Measurements from ENCODE around the gene RAVER1.

The RAVER1 gene

DNA sequence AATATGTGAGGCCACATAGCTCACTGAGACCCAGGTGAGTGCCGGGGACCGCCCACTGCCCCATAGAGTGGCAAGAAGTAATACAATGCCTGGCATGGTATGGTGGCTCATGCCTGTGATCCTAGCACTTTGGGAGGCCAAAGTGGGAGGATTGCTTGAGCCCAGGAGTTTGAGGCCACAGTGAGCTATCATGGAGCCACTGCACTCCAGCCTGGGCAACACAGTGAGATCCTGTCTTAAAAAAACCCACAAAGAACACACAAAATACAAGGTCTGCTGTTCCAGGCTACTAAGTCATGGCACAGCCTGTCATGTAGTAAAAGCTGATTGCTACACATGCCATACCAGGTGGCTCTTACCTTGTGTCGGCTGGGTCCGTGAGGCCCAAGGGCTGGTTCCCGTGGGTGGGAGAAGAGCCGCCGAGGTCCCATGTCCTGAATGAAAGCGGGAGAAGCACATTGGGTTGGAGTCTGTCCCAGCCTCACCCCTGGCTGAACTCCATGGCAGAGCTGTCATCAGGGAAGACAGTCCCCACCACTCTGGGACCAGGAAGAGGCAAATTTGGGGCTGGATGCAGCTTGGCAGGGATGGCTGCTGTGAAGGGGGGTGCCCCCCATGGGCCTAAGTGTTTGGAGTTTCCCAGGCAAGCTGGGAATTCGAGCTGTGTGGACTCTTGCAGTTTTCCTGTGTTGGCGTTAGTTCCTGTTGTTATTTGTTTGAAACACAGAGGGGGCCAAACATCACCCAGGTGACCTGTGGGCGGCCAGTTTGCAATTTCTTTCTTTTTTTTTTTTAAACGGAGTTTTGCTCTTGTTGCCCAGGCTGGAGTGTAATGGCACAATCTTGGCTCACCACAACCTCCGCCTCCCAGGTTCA is 14.3 kb downstream of the RAVER1 start:
- DNase-seq (ENCODE audit: low read depth in 2 of 2, low spot score in 1 of 2): no peak

DNA sequence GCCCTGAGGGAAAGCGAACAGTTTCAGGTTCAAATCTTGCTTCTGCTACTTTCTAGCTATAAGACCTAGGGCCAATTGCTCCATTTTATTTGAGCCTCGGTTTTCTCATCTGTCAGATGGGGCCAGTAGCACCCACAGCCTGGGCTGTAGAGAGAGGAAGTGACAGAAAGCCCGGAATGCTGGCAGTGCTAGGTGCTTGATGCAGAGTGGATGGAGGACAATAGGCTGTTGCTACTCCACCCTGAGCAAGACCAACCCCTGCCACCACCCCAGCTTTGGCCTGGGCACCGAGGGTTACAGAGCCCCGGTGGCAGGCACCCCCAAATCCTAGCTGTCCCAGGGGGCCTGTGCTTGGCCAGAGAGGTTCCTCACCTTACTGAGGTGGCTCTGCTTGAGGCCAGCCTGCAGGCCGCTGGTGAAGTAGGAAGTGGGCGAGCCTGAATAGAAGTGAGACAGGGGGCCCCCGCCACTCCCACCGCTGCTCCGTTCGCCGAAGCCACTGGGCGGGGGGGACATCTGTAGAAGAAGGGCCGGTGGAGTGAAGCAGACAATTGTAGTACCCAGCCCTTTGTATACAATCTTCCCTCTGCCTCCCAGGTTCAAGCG is 15.4 kb downstream of the RAVER1 start:
- DNase-seq (ENCODE audit: low read depth in 2 of 2, low spot score in 1 of 2): no peak

DNA sequence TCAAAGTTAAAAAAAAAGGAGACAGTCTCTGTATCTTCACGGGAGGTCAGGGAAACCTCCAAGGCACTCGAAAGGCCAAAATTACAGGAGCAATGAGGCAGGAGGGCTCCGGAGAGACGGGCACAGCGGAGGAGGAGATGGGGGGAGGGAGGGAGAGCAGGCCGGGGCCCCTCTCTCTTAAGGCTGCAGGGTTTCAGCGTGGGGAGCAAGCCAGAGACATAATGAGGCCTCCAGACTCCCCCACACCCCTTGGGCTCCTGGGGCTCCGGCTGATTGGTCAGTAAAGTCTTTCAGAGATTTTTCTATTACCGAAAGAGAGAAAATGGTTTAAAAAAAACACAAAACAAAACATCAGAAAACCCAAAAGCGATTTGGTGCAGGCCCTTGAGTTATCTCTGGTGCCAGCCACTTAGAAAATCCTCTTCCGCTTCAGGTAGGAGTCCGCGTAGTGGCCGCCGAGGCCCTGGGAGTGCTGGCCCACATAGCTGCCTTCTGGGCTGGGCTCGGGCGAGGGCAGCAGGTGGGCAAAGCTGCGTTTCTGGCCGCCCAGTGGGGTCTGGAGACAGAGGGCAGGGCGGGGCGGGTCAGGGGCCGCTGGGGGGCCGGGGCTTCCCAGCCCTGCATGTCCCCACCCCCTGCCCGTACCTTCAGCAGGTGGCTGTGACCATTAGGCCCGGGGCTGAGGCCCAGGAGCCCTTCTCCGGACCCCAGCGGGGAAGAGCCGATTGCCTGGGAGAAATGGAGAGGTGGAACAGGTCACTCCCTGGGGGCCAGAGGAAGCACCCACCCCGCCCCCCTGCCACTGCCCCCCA is 16.1 kb downstream of the RAVER1 start:
- no peak for DNase-seq (ENCODE audit: low read depth in 2 of 2, low spot score in 1 of 2)

DNA sequence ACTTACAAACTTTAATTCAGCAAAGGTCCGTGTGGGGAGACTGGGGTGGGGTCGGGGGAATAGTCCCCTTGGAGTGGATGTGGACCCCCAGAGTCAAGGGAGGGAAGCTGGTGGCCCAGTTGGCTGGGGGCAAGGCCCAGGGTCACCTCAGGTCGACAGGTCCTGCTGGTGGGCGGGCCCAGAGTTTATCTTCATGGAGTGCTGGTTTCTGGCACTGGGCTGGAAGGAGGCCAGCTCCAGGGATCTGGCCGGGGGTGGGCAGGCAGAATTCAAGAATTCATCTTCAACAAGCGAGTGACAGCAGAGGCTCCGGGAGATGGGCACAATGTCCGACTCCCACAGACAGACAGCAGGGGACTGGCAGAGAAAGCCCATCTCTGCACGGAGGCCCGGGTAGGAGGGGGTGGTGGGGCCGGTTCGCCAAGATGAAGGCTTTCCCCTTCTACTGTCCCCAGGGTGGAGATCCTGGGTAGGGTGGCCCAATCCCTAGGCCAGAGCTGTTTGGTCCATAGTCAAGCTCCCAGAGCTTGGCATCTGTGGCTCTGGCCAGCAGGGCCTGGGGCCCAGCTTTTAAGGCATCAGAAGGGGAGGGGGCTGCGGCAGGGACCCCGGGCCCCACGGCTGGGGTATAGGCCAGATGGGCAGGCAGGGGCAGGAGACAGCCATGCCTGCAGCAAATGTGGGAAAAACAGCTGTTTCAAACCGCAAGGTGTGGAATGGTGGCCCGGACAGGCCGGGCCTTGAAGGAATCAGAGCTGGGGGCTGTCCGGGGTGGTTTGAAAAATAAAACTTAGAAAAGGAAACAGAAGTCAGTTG is 16.9 kb downstream of the RAVER1 start:
- no peak for DNase-seq (ENCODE audit: low read depth in 2 of 2, low spot score in 1 of 2)

DNA sequence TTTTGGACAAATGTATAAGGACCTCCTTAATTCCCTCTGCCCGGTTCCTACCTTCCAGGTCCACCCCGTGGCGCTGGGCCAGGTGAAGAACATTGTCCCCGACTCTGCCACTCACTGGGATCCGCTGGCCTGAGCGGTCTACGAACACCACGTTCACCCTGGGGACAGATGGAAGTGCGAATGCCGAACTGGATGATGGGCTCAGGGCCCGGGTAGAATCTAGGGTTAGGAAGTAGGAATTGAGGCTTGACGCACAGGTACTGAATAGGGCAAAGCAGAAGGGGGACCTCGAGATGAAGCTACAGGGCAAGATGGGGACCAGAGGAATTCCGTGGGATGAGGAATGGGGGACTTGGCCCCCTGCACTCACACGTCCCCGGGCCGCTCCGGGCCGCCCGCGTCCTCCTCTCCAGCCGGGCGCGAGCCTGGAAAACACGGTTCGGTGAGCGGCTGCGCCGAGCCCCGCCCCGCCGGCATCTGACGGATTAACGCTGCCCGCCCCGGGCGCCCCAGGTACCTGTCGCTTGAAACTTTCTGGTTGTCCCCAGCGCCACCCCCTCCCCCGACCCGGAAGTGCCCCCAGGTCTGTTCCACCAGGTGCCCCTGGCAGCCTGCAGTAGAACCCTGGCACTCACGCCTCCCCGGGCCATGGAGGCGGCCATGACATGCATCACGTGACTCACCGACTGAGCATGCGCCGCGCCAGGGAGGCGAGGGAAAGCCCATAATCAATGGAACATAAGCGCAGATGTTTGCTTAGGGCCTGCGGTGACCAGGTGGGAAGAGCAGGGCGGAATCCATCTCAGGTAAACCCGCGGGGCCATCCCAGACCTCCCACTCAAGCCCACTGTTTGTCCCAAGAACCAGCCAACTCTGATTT is 17.8 kb downstream of the RAVER1 start, which contains the start of gene FDX2:
FDX2 (minus strand) TSS at position 681 of the 880 bp plus-strand sequence; CDS start at position 662, 19 bp downstream.
- DNase-seq (ENCODE audit: low read depth in 2 of 2, low spot score in 1 of 2): peak; percentile 82 to 89

DNA sequence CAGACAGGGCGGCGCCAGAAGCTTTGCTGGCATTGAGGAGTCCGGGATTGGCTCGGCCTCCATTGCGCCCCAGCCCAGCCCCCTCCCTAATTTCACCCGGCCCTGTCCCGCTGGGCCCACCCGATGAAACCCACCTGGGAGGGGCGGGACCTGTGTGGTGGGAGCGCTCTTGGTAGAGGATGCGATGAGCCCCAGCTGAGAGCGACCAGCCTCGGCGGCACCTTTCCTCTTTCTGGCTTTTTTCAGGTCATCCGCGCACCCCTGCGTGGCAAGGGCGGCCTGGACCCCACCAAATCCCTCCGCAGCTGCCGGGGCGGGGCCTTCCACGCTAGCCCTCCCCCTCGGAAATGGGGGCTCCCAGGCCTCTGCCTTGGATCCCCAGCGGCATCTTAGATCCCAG is 23.9 kb downstream of the RAVER1 start, which contains the start of gene ZGLP1:
ZGLP1 (minus strand) TSS at position 393 of the 400 bp plus-strand sequence.
- no peak for DNase-seq (ENCODE audit: low read depth in 2 of 2, low spot score in 1 of 2)

DNA sequence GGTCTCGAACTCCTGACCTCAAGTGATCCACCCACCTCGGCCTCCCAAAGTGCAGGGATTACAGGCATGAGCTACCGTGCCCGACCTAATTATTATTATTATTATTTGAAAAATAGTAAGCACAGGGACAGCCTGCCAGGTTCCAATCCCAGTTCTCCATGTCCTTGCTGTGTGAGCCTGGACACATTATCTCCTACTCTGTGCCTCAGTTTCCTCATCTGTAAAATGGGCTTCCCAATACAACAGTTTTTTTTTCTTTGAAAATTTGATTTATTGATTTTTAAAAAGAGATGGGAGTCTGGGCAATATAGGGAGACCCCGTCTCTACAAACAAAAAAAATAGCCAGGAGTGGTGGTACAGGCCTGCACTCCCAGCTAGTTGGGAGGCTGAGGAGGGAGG is 27.0 kb downstream of the RAVER1 start:
- DNase-seq (ENCODE audit: low read depth in 2 of 2, low spot score in 1 of 2): no peak

DNA sequence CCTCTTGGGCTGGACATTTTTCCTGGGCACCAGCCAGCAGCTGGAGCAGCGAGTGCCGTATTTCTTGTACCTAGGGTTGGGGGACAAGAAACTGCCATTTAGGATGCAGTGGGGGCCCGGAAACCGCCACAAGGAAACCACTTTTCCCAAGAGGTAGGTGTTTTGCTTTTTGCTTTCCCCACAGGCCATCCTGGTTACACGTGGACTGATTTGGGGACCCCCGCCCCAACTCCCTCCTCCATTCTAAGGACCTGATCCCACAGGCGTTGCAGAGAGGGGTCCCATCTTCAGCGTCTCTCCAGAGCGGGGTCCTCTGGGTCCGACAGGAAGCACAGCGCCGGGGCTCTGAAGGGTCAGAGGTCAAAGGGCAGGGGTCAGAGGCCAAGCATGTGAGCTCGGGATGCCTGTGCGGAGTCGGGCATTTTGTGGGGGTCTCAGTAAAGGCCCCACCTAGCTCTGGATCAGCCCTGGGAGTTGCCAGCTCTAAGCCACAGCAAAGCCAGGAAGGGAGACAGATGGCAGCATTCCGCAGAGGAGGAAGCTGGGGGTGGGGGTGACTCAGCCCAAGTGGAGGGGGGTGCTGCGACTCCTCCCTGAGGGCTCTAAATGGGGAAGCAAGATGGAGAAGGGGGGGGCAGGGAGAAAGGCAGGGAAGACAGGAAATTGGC is 28.1 kb downstream of the RAVER1 start:
- no peak for DNase-seq (ENCODE audit: low read depth in 2 of 2, low spot score in 1 of 2)

DNA sequence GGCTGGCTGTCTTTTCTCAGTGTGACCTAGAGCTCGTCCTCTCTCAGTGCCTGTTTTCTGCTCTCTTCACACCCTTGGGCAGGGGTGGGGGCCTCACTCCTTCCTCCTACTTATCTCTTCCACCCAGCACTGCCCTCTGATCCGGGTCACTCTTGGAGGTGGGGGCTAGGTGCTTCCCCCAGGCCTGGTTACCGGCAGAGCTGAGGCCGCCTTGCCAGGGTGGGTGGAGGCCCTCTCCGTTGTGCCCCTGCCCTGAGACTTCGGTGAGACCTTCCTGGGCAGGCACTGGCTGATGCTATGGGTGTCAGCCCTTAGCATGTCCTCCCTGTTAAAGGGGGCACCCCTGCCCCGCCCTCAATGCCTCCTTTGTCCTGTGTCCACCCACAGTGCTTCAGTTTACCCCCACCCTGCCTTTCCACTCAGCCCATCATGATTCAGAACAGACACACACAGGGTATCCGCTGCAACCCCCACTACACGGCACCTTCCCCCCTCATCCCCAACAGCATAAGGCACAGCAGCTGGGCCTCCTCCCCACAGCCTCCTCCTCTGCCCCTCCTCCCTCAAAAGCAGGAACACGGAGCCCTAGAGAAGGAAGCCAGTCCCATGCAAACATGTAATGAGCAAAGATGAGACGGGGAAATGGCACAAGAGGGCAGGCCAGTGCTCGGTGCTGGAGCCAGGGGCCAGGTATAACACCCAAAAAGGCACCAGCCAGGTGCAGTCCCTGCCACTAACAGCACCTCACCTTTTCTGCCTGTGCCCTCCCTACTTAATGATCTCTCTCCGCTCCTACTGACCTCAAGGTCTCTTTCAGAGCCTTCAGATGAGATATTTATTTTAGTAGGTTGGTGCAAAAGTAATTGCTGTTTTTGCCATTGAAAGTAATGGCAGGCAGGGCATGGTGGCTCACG is 33.5 kb downstream of the RAVER1 start:
- no peak for DNase-seq (ENCODE audit: low read depth in 2 of 2, low spot score in 1 of 2)

DNA sequence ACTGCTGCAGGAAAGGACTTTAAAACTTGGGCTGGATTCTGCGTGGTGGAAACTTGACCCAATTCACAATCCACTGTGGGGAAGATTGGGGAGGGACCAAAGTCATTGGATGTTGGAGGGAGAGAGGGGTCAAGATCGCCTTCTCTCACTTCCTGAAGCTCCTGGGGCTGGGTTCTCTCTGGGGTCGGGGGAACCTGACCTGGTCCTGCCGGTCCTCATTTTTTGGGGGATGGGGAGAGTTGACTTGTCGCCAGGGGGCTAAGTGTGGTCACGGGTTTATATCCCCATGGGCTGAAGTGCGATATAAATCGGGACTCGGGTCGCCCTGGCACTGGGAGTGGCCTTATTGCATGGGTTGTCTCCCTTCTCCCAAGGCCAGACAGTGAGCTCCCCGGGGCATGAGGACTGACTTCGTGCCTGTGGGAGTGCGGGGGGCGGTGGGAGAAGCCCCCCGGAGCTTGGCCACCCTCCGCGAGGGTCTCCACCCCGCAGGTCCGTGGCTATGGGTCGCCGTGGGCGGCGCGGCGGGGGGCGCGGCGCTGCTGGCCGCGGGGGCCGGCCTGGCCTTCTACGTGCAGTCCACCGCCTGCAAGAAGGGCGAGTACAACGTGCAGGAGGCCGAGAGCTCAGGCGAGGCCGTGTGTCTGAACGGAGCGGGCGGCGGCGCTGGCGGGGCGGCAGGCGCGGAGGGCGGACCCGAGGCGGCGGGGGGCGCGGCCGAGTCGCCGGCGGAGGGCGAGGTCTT is 37.3 kb downstream of the RAVER1 start:
- no peak for DNase-seq (ENCODE audit: low read depth in 2 of 2, low spot score in 1 of 2)

DNA sequence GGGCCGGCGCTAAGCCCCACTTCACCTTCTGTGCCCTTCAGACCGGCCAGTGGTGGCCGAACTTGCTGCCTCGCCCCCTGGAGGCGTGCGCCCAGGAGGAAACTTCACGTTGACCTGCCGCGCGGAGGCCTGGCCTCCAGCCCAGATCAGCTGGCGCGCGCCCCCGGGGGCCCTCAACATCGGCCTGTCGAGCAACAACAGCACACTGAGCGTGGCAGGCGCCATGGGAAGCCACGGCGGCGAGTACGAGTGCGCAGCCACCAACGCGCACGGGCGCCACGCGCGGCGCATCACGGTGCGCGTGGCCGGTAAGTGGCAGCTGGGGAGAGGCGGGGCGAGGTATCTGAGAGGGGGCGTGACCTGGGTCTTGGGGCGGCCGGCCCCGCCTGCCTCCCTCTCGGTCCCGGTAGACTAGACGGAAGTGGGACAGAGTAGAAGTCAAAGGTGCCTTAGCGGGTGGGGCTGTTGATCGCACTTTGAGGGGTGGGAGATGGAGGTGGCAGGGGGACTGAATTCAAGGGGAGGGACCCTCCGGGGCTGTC is 38.0 kb downstream of the RAVER1 start:
- peak in 1 of 2 donors; percentile 46 for DNase-seq (ENCODE audit: low read depth in 2 of 2, low spot score in 1 of 2)

DNA sequence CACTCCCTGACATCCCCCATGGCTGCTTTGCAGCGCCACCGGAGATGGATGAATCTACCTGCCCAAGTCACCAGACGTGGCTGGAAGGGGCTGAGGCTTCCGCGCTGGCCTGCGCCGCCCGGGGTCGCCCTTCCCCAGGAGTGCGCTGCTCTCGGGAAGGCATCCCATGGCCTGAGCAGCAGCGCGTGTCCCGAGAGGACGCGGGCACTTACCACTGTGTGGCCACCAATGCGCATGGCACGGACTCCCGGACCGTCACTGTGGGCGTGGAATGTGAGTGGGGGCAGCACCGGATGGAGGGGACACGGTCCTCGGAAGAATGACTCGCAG is 39.0 kb downstream of the RAVER1 start:
- no peak for DNase-seq (ENCODE audit: low read depth in 2 of 2, low spot score in 1 of 2)

DNA sequence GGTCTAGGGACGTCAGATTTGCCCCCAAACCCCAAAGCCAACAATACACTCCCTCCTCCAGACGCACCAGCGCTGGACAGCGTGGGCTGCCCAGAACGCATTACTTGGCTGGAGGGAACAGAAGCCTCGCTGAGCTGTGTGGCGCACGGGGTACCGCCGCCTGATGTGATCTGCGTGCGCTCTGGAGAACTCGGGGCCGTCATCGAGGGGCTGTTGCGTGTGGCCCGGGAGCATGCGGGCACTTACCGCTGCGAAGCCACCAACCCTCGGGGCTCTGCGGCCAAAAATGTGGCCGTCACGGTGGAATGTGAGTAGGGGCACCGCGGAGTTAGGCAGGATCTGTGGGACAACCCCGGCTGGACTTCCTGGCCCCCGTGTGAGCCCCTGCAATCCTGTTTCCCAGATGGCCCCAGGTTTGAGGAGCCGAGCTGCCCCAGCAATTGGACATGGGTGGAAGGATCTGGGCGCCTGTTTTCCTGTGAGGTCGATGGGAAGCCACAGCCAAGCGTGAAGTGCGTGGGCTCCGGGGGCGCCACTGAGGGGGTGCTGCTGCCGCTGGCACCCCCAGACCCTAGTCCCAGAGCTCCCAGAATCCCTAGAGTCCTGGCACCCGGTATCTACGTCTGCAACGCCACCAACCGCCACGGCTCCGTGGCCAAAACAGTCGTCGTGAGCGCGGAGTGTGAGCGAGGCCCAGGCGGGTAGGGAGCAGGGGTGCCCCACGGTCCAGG is 39.5 kb downstream of the RAVER1 start:
- DNase-seq (ENCODE audit: low read depth in 2 of 2, low spot score in 1 of 2): no peak

DNA sequence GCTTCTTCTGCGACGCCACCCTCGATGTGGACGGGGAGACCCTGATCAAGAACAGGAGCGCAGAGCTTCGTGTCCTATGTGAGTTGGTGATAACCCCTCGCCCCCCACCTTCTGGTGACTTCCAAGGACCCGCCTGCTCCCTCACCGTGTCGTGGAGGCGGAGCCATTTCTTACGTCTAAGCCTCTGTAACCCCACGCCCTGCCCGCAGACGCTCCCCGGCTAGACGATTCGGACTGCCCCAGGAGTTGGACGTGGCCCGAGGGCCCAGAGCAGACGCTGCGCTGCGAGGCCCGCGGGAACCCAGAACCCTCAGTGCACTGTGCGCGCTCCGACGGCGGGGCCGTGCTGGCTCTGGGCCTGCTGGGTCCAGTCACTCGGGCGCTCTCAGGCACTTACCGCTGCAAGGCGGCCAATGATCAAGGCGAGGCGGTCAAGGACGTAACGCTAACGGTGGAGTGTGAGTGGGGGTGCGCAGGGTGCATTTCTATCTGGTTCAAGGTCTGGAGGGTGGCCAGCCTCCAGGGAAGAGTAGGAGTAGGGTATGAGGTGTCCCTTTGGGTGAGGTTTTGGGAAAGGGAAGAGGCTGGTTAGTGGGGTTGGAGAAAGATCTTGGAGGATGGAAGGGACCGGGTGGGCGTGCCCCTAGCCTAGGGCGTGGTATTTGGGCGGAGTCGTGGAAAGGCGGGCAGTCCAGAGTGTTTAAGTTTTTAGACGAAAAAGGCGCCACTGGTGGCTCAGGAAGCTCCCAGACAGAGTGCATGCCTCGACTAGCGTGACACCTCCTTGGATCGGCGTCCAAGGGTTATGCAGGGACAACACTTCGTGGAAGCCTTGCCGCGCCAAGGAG is 40.3 kb downstream of the RAVER1 start:
- DNase-seq (ENCODE audit: low read depth in 2 of 2, low spot score in 1 of 2): no peak

DNA sequence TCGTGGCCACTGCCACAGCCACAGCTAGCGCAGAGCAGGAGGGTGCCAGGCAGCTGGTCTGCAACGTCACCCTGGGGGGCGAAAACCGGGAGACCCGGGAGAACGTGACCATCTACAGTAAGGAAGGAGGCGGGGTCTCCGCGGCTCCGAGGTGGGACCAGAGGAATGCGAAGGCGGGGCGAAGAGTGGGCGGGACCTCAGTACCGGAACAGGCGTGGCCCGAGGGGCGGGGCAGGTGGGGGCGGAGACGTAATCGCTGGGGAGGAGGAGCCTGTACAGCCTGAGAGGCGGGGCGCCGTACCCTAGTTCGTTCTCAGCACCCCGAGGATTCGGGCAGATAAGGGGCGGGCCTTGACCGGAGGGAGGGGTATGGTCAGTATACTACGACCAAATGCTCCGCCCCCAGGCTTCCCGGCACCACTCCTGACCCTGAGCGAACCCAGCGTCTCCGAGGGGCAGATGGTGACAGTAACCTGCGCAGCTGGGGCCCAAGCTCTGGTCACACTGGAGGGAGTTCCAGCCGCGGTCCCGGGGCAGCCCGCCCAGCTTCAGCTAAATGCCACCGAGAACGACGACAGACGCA is 41.0 kb downstream of the RAVER1 start:
- DNase-seq (ENCODE audit: low read depth in 2 of 2, low spot score in 1 of 2): peak in 1 of 2 donors; percentile 55

All from stimulated activated CD8-positive, alpha-beta memory T cell treated with anti-CD3 and anti-CD28 coated beads, Interleukin-4, amount 100 ng/mL, for 4 hours (primary cell).